AG20443 (cell line): Measurements from ENCODE around the gene TULP3.
A peak's percentile ranks its signal among the peaks of the same experiment; 100 is the strongest.

Source experiments
- DNase-seq: peaks from one replicate; pipeline ENCODE4 v3.0.0; 2012; ENCODE audit warnings: low spot score, mixed read lengths

Gene TULP3

GRCh38 chr12:2970744-2971143 is 80.1 kb downstream of the TULP3 start:
- DNase-seq, result peak; percentile 53

- DNase-seq, result no peak
Observed at GRCh38 chr12:2973566-2973965, 82.9 kb downstream of the TULP3 start.

- peak; percentile 67 for DNase-seq
Observed at GRCh38 chr12:2974560-2974971, 83.9 kb downstream of the TULP3 start.

- DNase-seq, result no peak
Observed at GRCh38 chr12:2976581-2976996, 85.9 kb downstream of the TULP3 start.

- no peak for DNase-seq
Observed at GRCh38 chr12:2977776-2978175, 87.1 kb downstream of the TULP3 start.

- no peak for DNase-seq
Observed at GRCh38 chr12:2979806-2980205, 89.1 kb downstream of the TULP3 start.

GRCh38 chr12:2980630-2981029 is 89.9 kb downstream of the TULP3 start:
- DNase-seq, result no peak

- DNase-seq, result no peak
Observed at GRCh38 chr12:2982361-2982760, 91.7 kb downstream of the TULP3 start.

GRCh38 chr12:2984249-2984648 is 93.6 kb downstream of the TULP3 start:
- no peak for DNase-seq

- DNase-seq, result no peak
Observed at GRCh38 chr12:2984698-2985097, 94.0 kb downstream of the TULP3 start.

GRCh38 chr12:2986876-2987275 is 96.2 kb downstream of the TULP3 start:
- no peak for DNase-seq

GRCh38 chr12:2988494-2988893 is 97.8 kb downstream of the TULP3 start:
- DNase-seq, result no peak
